ENCODE data around the gene PCNT.

The PCNT gene

GRCh38 chr21:46412521-46413364, 88.8 kb downstream of the PCNT start:
- no peak for DNase-seq

GRCh38 chr21:46413365-46413696, 89.4 kb downstream of the PCNT start:
- DNase-seq = no peak

- DNase-seq = no peak
These were observed 91.0 kb downstream of the PCNT start for GRCh38 chr21:46414965-46415275.

GRCh38 chr21:46416551-46416950, 92.6 kb downstream of the PCNT start:
- DNase-seq = no peak

DNA sequence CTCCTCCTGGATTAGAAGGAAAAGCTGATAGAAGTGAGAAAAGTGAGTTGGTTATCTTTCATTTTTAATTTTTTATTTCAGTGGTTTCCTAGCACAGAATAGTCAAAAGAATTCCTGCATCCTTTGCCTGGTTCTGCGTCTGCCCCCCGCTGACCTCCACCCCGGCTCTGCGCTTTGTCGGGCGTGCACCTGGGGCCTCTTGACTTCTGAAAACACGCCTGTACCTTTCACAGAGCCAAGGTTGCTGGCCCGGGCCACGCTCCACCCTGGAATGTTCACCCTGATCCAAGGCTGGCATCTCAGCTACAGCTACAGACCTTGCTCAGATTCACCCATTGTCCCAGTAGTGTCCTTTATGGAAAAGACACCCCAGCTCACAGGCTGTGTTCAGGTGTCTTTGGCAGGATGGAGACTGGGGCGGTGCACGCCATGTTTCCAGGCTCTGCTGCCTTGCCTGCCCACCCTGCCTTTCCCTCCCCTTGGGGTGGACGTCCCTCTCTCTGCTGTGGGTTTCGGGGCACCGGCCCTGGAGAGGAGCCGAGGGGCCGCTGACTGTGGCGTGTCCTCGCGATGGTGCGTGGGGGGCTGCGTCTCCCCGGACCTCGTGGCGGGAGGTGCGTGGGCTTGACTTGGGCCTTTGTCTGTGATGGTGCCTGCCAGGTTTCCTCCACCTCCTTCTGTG, 94.5 kb downstream of the PCNT start:
- DNase-seq = no peak

GRCh38 chr21:46420241-46421190, 96.6 kb downstream of the PCNT start:
- peak in 1 of 2 experiments; percentile 3 for DNase-seq

GRCh38 chr21:46421191-46421750, 97.3 kb downstream of the PCNT start:
- no peak for DNase-seq

DNA sequence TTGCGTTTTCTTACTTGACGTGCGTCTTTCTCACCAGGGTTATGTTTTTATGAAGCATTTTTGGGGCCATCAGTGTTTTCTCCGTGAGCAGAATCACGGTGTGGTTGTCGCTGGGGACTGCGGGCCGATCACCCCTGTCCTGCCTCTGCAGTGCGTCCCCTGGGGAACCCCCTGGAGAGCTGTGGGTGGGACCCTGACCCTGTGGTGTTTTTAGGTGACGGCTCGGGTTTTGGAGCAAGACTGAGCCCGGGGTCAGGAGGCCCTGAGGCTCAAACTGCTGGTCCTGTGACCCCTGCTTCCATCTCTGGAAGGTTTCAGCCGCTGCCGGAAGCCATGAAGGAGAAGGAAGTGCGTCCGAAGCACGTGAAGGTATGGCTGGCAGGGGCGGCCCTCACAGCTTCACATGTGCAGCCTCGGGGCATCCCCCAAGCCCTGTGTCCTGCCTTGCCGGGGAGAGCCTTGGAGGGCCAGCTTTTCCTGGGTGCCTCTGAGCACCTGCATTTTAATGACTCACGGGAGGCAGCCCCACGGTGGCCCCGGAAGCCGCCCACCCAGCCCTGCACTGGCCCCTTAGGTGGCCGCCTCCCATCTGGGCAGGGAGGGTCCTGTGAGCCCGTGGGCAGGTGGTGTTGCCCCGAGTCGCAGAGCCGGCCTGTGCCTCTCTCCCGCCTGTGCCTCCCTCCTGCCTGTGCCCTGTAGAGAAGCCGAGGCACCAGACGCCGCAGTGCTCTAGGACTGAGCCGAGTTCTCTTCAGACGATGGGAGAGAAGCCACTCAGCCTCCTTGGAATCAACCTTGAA, 98.0 kb downstream of the PCNT start:
- DNase-seq = no peak

GRCh38 chr21:46422636-46423241, 98.8 kb downstream of the PCNT start:
- DNase-seq = no peak

GRCh38 chr21:46423546-46424038, 99.6 kb downstream of the PCNT start:
- DNase-seq = peak in 1 of 2 experiments; percentile 15

DNA sequence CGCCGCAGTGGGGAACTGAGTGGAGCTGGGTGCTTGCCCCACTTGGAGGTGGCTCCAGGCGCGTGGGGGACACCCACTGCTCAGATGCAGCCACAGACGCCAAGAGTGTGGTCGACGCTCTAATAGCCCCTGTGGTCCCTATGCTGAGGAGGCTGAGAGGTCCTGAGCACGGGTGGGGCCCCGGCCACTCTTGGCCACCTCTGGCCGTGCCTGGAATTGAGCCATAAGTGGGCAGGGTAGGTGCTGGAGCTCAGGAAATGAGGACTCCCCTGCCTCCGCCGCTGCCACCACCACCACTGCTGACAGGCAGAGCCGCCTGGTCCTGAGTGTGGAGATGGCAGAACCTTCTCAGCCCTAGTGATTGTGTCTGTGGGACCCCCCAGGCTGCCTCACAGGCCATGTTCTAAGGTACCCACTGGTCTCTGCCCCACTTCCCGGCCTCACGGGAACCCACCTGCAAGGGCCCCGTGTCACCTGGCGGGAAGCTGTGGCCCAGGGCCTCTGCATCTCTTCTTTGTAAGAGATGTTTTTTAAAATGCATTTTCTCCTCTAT, 100.2 kb downstream of the PCNT start:
- peak; percentile 31 to 32 for DNase-seq

DNA sequence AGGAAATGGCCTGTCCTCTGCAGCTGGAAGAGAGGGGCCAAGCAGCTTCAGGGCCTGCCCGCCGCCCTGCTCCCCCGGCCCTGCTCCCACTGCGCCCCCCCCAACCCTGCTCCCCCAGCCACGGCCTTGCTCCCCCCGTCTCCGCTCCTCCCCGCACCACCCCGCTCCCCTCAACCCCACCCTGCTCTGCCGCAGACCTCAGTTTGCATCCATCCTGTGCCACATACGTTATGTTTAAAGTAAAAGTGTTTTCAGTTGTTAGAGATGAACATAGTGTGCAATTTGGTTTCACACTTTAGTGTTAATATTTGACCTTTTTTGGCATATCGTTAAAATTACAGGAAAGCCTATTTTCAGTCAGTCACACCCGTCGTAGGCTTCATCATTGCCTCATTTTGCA, 100.7 kb downstream of the PCNT start:
- DNase-seq = no peak

- peak; percentile 63 to 88 for DNase-seq
These were observed 101.1 kb downstream of the PCNT start for GRCh38 chr21:46425041-46425440.

- DNase-seq = peak; percentile 92 to 94
These were observed 101.6 kb downstream of the PCNT start for GRCh38 chr21:46425571-46425970.

DNA sequence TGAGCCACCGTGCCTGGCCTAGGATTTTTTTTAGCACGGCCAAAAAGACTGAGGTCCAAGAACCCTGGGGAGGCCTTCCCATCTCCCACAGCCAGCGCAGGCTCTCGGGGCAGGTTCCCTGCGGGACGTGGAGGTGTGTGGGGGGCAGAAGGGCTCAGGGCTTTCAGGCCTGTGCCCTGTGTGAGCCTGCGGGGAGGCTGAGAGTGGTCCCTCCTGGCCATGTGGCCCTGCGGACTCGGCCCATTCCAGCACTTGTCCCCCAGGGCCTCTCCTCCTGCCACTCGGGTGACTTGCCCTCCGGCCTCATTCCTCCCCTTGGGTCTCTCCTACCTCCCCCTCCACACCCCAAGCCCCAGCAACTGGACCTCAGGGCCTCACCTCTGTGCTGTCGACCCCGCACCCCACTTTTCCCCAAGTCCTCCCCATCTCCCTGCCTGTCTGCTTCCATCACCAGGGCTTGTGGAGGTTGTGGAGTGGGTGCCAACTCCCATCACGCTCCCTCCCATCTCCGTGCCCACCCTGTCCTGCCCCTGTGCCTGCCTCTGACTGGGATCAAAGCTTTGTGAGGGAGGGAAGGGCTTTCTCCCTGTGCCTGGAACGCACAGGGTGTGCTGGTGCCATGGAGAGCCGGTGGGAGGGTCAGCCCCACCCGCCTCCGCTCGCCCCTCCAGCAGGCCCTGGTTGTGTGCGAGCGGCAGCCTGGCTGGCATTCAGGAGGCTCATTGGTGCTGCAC, 102.5 kb downstream of the PCNT start:
- DNase-seq = no peak

GRCh38 chr21:46427516-46427915, 103.6 kb downstream of the PCNT start:
- DNase-seq = no peak

DNA sequence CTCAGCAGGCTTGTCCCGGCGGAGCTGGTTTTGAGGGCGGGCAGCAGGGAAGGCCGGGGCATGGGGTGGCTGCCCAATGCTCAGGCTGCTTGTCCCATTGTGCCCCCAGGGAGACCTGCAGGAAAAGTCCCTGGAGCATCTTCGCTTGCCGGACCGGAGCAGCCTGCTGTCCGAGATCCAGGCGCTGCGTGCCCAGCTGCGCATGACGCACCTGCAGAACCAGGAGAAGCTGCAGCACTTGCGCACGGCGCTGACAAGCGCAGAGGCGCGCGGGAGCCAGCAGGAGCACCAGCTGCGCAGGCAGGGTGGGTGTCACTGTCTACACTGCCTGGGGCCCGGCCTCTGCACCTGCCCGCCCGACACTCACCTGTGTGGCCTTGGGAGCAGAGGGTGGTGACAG, 104.3 kb downstream of the PCNT start:
- no peak for DNase-seq

DNA sequence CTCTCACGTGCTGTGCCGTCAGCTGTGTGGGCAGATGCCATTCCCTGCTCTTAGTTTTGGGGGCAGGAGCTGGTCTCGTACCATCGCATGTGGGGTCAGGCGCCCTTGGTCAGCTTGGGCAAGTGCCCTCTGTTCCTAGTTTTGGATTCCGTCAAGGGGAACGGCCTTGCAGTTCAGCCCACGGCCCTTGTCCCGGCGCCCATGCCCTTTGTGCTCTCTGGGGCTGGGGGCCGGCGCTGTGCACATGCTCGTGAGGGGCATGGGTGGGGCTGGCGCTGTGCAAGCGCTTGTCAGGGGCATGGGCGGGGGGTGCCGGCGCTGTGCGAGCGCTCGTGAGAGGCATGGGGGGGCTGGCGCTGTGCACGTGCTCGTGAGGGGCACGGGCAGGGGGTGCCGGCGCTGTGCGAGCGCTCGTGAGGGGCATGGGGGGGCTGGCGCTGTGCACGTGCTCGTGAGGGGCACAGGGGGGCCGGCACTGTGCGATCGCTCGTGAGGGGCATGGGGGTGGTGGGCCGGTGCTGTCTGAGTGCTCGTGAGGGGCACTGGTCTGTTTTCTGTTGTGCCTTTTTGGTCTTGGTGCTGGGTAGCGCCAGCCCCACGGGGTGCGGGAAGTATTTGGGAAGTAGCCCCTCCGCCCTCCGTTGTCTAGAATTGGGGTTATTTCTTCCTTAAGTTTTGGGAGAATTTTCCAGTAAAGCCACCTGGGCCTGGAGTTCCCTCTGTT, 105.2 kb downstream of the PCNT start:
- no peak for DNase-seq

- DNase-seq = peak; percentile 46 to 54
These were observed 106.1 kb downstream of the PCNT start for GRCh38 chr21:46429754-46430681.
